KOPT-K1 (cell line): Measurements from ENCODE around the gene DLK2.
"Not testable (repeated sequence)": the region's sequence is repeated elsewhere in the genome, so short reads cannot be mapped to it uniquely, and the experiment has no call there.

Experiments
- H3K27ac ChIP-seq: fragments of 200-600 bp; sonication (generic); 2 replicates; pipeline ENCODE4 v1.5.1; 2016; ENCODE audit warnings: antibody characterized with exemption, mild to moderate bottlenecking, low read depth, low read length; ENCODE audit not compliant: poor library complexity, severe bottlenecking
- H3K36me3 ChIP-seq: fragments of 200-600 bp; sonication (generic); 2 replicates; pipeline ENCODE4 v1.5.1; 2017; ENCODE audit warnings: antibody characterized with exemption, mild to moderate bottlenecking, low read length, moderate library complexity; ENCODE audit not compliant: insufficient read depth
- H3K9me3 ChIP-seq: fragments of 200-600 bp; sonication (generic); 2 replicates; pipeline ENCODE4 v1.5.1; 2017; ENCODE audit warnings: antibody characterized with exemption, low read length, mild to moderate bottlenecking; ENCODE audit not compliant: insufficient read depth, poor library complexity, severe bottlenecking

DLK2 gene

DNA sequence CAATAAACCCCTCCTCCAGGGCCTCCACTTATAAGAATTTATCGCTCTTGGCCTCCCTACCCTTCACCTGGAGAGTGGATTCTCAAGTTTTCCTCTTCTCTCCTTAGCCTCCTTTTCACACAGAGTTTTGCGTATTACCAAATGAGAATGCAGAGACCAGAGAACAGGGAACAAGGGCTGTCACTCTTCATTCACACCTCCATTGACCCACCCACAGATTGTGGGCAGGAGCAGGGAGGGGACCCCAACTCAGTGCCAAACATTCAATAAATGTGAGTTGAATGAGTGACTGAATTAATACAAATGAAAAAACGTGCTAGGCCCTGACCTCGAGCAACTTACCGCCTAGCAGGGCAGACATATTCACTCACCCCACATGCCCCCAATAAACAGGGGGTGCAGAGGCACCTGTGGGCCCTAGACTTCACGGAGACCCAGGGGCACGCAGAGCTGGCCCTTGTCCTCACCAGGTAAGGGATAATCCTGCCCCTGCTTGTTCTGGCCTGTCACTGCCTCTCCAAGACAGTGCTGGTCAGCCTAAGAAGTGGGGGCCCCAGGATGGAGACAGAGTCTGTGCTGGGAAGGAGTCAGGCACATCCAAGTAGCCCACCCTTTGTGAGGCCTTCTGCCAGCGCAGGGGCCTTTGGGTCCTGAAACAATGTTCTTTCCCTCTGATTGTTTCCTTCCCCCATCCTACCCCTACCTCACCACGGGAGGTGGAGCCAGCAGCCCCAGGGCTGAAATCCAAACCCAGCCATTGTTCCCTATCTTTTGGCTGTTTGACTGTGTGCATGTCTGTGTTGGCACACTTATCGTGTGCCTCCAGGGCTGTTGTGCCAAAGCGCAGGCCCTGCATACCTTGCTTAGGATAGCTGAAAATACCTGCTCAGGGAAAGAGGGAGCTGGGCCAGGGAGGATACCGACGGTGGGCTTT is 13.7 kb upstream of the DLK2 start:
- no peaks in the 10 kb centered on the region for H3K36me3 ChIP-seq
- no peaks in the 10 kb centered on the region for H3K9me3 ChIP-seq
- H3K27ac ChIP-seq, result no peak overlapping the region

DNA sequence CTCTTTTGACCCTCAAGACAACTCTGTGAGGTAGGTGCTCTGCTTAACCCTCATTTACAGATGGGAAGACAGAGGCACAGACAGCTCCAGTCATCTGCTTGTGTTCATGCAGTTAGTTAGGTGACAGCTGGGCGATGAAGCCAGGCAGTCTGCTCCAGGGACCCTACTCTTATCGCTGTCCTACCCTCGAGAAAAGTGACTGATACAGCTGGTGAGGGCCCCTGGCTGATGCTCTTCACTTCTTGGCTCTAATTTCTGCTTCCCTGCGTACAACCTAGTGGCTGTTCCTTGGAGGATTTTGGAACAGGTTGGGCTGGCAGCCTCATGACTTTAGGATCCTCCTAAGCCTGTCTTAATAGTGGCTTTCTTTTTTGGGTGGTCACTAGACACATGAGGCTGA is 12.9 kb upstream of the DLK2 start:
- Histone ChIP-seq H3K27ac (no peak overlapping the region), H3K36me3 (no peaks in the 10 kb centered on the region), H3K9me3 (no peaks in the 10 kb centered on the region)

DNA sequence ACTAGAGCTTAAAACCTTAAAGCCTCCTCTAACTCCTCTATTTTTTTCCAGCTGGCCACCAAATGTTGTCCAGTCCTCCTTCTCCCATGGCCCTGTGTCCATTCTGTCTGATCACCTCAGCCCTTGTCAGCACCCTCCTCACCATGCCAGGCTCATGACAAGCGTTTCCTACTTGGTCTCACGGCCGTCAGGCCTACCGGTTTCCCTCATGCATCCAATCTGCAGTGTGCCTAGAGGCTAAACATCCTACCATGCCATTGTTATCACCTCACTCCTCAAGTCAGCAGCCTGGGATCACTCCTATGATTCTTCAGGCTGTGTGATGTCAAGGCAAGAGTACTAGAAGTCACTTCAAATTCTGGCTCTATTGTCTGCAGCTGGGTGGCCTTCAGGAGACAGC is 12.4 kb upstream of the DLK2 start:
- H3K36me3 ChIP-seq, result no peaks in the 10 kb centered on the region
- no peaks in the 10 kb centered on the region for H3K9me3 ChIP-seq
- H3K27ac ChIP-seq, result no peak overlapping the region

DNA sequence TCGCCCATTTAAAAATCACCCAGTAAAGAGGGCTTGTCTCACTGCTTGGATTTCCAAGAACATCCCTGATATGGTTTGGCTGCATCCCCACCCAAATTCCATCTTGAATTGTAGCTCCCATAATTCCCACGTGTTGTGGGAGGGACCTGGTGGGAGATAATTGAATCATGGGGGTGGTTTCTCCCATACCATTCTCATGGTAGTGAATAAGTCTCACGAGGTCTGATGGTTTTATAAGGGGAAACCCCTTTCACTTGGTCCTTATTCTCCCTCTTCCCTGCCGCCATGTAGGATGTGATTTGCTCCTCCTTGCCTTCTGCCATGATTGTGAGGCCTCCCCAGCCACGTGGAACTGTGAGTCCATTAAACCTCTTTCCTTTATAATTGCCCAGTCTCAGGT is 11.9 kb upstream of the DLK2 start:
- H3K27ac ChIP-seq, H3K9me3 ChIP-seq: not testable (repeated sequence)

DNA sequence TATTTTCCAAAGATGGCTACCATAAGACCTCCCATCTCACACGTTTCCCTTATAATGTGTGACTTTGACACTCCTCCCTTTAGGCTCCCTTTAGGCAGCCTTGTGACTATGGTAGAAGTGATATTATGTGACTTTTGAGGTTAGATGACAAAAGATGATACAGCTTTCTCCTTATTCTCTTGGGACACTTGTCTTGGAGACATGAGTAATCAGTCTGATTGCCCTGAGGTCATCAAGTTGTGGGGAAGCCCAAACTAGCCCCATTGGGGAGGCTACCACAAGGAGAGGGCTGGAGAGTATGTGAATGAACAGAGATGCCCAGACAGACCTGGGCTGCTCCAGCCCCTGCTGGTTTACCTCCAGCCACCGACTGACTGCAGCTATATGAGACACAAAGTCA is 10.6 kb upstream of the DLK2 start:
- Histone ChIP-seq H3K36me3 (no peaks in the 10 kb centered on the region), H3K9me3 (no peaks in the 10 kb centered on the region), H3K27ac (no peak overlapping the region)

More for the DNA sequence above, 11.9 kb upstream of the DLK2 start:
- H3K36me3 ChIP-seq, result not testable (repeated sequence)

DNA sequence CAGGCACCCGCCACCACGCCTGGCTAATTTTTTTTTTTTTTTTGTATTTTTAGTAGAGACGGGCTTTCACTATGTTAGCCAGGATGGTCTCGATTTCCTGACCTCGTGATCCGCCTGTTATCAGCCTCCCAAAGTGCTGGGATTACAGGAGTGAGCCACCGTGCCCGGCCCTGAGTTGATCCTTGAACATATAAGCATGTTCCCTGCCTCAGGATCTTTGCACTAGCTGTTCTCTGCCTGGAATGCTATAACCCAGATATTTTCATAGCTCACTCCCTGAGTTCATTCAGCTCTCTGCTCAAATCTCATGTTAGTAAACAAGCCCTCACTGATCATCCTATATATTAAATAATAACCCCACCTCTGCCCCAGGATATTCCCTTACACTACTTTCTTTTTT is 9.0 kb upstream of the DLK2 start:
- Histone ChIP-seq H3K9me3 (no peaks in the 10 kb centered on the region), H3K36me3 (no peaks in the 10 kb centered on the region), H3K27ac (no peak overlapping the region)

DNA sequence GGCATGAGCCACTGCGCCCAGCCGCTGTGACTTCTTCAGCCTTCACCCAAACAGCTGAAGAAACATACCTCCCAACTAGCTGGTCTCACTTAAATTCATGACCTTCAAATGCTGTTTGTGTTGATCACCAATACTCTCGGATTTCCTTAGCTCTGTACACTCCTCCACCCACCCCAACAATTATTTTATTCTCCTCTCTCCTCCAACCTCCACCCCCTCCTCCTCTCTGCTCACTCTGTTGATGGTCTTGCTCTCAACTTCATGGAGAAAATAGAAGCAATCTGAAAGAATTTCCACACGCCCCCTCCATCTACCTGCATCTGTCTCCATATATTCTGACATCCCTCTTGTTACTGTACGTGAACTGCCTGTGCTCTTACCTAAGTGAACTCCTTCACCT is 6.6 kb upstream of the DLK2 start:
- H3K36me3 ChIP-seq, result no peaks in the 10 kb centered on the region
- no peak overlapping the region for H3K27ac ChIP-seq
- H3K9me3 ChIP-seq, result no peaks in the 10 kb centered on the region

DNA sequence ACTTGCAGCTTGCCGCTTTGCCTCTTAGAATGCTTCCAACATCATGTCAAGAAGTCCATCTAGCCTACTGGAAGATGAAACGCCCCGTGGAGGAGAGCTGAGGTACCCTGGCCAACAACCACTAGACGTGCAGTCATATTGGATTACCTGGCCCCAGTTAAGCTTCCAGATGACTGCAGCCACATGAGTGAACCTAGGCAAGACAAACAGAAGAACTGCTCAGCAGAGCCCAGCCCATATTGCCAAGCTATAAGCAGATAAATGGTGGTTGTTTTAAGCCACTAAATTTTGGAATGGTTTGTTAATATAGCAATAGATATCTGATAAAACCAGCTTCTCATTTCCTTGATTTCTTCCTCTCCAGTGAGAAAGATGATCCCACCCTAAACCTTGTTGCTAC is 4.7 kb upstream of the DLK2 start:
- Histone ChIP-seq H3K36me3 (no peaks in the 10 kb centered on the region), H3K27ac (no peak overlapping the region), H3K9me3 (no peaks in the 10 kb centered on the region)

DNA sequence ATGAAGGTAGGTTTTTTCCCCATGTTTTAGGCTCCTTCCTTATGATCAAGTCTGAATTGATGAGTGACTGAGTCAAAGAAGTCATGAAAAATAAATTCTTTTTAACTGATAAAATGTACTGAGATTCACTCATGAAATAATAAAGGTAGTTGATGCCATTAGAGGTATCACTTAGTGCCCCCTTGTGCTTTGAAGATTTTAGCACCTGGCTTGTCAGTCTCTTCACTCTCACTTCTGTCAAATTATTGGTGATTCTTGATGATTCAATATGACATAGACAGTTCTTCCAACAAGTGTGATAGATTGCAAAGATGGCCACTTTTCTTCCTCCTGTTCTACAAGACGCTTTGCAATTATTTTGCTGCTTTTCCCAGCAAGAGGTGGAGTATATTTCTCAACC is 4.2 kb upstream of the DLK2 start:
- Histone ChIP-seq H3K9me3 (no peaks in the 10 kb centered on the region), H3K36me3 (no peaks in the 10 kb centered on the region), H3K27ac (no peak overlapping the region)

DNA sequence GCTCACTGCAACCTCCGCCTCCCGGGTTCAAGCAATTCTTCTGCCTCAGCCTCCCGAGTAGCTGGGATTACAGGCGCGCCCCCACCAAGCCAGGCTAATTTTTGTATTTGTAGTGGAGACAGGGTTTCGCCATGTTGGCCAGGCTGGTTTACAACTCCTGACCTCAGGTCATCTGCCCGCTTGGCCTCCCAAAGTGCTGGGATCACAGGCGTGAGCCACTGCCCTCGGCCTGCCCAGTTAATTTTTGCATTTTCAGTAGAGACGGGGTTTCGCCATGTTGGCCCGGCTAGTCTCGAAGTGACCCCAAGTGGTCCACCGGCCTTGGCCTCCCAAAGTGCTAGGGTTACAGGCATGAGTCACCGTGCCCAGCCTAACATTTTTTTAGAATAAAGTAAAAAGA is 2.8 kb upstream of the DLK2 start:
- not testable (repeated sequence) for H3K36me3 ChIP-seq, H3K27ac ChIP-seq, H3K9me3 ChIP-seq

DNA sequence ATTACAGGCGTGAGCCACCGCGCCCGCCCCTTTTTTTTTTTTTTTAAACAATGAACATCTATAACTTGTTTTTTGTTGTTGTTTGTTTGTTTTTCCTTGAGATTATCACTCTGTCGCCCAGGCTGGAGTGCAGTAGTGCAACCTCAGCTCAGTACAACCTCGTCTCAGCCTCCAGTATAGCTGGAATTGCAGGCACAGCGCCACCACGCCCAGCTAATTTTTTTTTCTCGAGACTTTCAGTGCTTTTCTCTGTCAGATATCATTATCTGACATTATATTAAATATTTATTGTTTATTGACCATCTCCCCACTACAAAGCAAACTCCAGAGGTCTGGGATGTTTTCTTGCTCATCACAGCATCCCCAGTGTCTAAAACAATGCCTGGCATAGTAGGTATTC is 2.3 kb upstream of the DLK2 start:
- Histone ChIP-seq H3K36me3 (no peaks in the 10 kb centered on the region), H3K27ac (no peak overlapping the region), H3K9me3 (no peaks in the 10 kb centered on the region)

DNA sequence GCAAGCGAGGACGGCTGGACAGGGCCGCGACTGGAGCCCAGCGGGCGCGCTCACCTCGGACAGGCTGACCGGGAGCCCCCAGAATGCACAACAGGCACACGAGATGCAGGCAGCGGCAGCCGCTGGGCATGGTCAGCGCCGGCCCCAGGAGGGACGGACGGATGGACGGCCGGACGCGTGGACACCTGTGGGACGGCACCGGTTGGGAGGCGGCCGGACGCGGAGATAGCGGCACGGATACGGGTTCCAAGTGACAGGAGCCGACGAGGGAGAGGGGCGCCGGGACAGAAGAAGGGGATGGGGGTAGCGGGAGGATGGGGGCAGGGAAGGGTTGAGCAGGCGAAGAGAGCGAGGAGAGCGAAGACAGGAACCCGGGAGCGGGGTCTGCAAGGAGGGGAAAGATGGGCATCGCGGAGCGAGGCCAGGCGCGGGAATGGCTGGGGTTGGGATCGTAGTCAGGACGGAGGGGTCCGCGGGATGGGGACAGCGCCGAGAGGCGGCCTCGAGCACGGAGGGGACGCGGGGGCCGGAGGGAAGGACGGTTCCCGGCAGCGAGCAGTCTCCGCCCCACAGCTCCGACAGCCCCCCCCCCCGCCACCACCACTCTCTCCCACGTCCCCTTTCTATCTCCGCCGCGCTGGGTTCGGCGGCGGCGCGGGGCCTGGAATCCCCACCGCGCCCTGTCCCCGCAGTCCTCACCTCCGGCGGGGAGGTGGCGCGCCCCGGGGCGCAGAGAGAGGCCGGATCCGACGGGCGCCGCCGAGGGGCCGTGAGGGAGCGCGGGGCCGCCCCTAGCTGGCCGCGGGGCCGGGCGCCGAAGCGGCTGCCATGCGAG is 435 bp downstream of the DLK2 start:
- no peak overlapping the region for H3K27ac ChIP-seq
- peaks cover 23% of the 10 kb centered on the region for H3K36me3 ChIP-seq
- H3K9me3 ChIP-seq, result no peaks in the 10 kb centered on the region

DNA sequence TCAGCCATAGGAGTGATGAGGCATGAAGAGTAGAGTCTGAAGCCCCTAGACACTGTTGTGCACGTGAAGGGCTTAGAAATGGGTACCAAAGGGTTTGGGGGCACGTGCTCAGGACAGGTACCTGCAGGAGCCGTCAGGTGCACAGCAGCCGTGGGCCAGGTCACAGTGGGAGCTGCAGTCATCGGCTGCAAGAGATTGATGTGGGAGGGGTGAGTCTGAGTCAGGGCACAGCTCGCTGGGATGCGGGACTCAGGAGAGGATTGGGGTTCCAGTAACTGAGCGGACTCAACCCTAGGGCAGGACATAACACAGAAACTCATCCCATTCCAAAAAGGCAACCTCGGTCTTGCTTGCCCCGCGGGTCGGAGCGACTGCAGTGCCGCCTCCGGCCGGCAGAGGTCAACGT is 1.1 kb downstream of the DLK2 start:
- no peak overlapping the region for H3K27ac ChIP-seq
- no peaks in the 10 kb centered on the region for H3K9me3 ChIP-seq
- H3K36me3 ChIP-seq, result peaks cover 29% of the 10 kb centered on the region

DNA sequence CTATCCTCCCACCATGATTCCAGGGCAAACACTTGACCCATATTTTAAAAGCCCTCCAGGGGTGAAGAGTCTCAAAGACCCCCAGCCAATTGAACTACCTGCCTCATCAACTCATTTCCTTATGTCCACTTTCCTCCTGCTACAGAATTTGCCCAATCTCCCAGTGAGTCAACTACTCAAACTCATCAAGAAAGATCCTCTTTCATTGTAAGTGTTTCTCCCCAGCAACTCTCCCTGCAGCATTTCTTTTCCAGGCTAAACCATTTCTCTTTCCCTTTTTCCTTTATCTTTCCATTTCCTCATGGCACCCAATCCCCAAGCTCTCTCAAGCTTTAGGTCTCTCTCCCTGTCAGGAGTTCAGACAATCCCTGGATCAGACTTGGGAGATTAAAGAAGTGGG is 1.5 kb downstream of the DLK2 start:
- H3K27ac ChIP-seq, result no peak overlapping the region
- peaks cover 33% of the 10 kb centered on the region for H3K36me3 ChIP-seq
- no peaks in the 10 kb centered on the region for H3K9me3 ChIP-seq

DNA sequence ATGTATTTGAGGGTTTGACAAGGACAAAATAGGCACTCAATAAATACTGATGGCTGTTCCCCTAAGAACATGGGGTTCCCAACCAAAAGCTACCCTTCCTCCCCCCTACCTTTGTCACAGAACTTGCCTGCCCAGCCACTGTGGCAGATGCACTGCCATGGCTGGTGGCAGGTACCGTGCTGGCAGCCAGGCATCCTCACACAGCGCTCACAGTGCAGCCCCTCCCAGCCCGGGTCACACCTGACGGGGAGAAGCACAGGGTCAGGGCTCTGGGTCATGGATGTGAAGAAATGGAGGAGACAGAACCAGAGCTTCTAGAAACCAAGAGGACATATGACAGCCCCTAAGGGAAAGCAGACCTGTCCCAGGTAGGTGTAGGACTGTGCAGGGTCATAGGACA is 2.5 kb downstream of the DLK2 start:
- Histone ChIP-seq H3K27ac (no peak overlapping the region), H3K36me3 (peaks cover 42% of the 10 kb centered on the region), H3K9me3 (no peaks in the 10 kb centered on the region)
